Colonic mucosa (tissue), 4 donors: ENCODE results near the gene C17orf67. TPM values are rescaled to one million over a fixed set of nuclear protein-coding genes. Genes with fewer than 3 reads are reported as not detected.

ENCODE experiments used
- DNase-seq: peaks from one replicate; pipeline ENCODE4 v3.0.0-alpha.2; 2020
- H3K27ac ChIP-seq: fragments of 200-600 bp; one replicate; pipeline ENCODE4 v1.8.0; 2021
- H3K27me3 ChIP-seq: fragments of 200-600 bp; one replicate; pipeline ENCODE4 v1.8.0; 2021
- H3K36me3 ChIP-seq: fragments of 200-600 bp; one replicate; pipeline ENCODE4 v1.8.0; 2021
- H3K4me1 ChIP-seq: fragments of 200-600 bp; one replicate; pipeline ENCODE4 v1.8.0; 2021; ENCODE audit warnings: mild to moderate bottlenecking
- H3K4me3 ChIP-seq: fragments of 200-600 bp; one replicate; pipeline ENCODE4 v1.8.0; 2021
- H3K9ac ChIP-seq, 2 donors: one replicate each; pipeline ENCODE4 v1.7.0; 2013; ENCODE audit warnings: control low read depth in 2 of 2, low read depth in 2 of 2, low read length in 2 of 2
- H3K9me3 ChIP-seq: fragments of 200-600 bp; one replicate; pipeline ENCODE4 v1.8.0; 2021
- CTCF ChIP-seq: fragments of 200-600 bp; IDR thresholded peaks from one replicate; pipeline ENCODE4 v1.8.0; 2022; ENCODE audit warnings: antibody characterized with exemption, mild to moderate bottlenecking
- intact Hi-C: fragments of 100-400 bp; cut with DNase I; formaldehyde crosslinking; loops from one replicate; pipeline ENCODE4 v1.14.1; 2022
- total RNA-seq, 2 donors: library from RNA; stranded (reverse); fragmentation: NEBNext Ultra II Directional in 1 of 2; extraction: Animal tissue kit (Norgen Biotek cat#: 25700) in 1 of 2; gene quantifications; one replicate each; pipeline ENCODE4 v1.2.1, GENCODE V29; 2021
- donor health status: healthy.
- donor health status: DM: no; HTN: no; CAD: no.
- donor health status: DM: no; HTN: no; CAD: no.

C17orf67 gene
- total RNA-seq, 2 donors from 2014 or later: 1.4 to 1.7 TPM

GRCh38 chr17:56847106-56847505, 13.4 kb upstream of the C17orf67 start:
- intact Hi-C loops: no loop called here
- no peaks in the 10 kb centered on the region for H3K4me1 ChIP-seq
- no peak overlapping the region for H3K27ac ChIP-seq
- H3K36me3 ChIP-seq: no peaks in the 10 kb centered on the region
- DNase-seq: no peak
- H3K9ac ChIP-seq: no peak overlapping the region
- no peak for TF ChIP-seq CTCF
- no peaks in the 10 kb centered on the region for H3K9me3 ChIP-seq
- H3K4me3 ChIP-seq: no peak overlapping the region
- H3K27me3 ChIP-seq: no peaks in the 10 kb centered on the region

- no peaks in the 10 kb centered on the region for H3K4me1 ChIP-seq
- H3K4me3 ChIP-seq: no peak overlapping the region
- no peaks in the 10 kb centered on the region for H3K27me3 ChIP-seq
- DNase-seq: no peak
- no peak for TF ChIP-seq CTCF
- intact Hi-C loops: no loop called here
- no peak overlapping the region for H3K9ac ChIP-seq
- H3K27ac ChIP-seq: no peak overlapping the region
- no peaks in the 10 kb centered on the region for H3K9me3 ChIP-seq
- no peaks in the 10 kb centered on the region for H3K36me3 ChIP-seq
Measured at GRCh38 chr17:56845934-56846333, 12.2 kb upstream of the C17orf67 start.

- DNase-seq: no peak
- Histone ChIP-seq H3K27me3 (no peaks in the 10 kb centered on the region), H3K9me3 (no peaks in the 10 kb centered on the region), H3K4me1 (no peaks in the 10 kb centered on the region), H3K9ac (no peak overlapping the region), H3K36me3 (no peaks in the 10 kb centered on the region), H3K27ac (no peak overlapping the region), H3K4me3 (no peak overlapping the region)
- TF ChIP-seq CTCF: no peak
- intact Hi-C loops: no loop called here
Measured at GRCh38 chr17:56842577-56842976, 8.9 kb upstream of the C17orf67 start.

DNA sequence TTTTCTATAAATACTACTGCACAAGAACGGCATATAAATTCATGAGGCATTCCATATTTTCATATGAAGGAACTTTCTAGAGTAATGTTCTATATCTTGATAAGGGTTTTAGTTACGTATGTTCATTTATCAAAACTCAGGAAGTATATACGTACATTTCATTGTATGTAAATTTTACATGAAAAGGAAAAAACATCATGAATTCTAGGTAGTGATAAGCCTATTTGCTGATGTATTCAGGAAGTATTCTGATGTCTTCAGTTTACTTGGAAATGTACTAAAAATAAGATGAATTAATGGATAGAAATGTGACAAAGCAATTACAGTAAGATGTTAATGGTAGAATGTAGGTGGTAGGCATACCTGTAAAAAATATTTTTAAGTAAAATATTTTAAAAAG, 5.0 kb upstream of the C17orf67 start:
- no peak overlapping the region for H3K4me3 ChIP-seq

DNA sequence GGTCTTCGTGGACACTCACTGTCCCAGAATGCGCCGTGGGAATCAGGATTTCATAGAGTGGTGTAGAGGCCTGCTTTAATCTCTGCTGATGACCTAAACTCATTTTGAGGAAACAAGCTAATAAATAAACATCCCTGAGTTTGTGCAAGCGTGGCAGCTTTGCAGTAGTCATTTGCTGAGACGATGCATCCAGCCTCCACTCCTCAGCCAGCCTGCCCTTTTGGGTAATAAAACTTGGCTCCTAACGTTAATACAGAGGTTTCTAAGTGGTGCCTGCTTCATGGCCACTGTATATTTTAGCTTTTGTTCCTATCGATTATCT, 1.5 kb upstream of the C17orf67 start:
- DNase-seq: no peak
- TF ChIP-seq CTCF: no peak
- Histone ChIP-seq H3K36me3 (no peaks in the 10 kb centered on the region), H3K9ac (peak overlapping the region in 1 of 2 donors; percentile 77), H3K4me1 (peaks cover 9% of the 10 kb centered on the region), H3K4me3 (peak overlapping the region; percentile 87), H3K27ac (peak overlapping the region; percentile 84), H3K27me3 (no peaks in the 10 kb centered on the region), H3K9me3 (no peaks in the 10 kb centered on the region)
- intact Hi-C loops: no loop called here

More for the DNA sequence above, 5.0 kb upstream of the C17orf67 start:
- H3K36me3 ChIP-seq: no peaks in the 10 kb centered on the region
- peaks cover 9% of the 10 kb centered on the region for H3K4me1 ChIP-seq
- no peaks in the 10 kb centered on the region for H3K9me3 ChIP-seq
- no peak overlapping the region for H3K27ac ChIP-seq
- no peak overlapping the region for H3K9ac ChIP-seq
- no peak for TF ChIP-seq CTCF
- DNase-seq: no peak
- H3K27me3 ChIP-seq: no peaks in the 10 kb centered on the region
- intact Hi-C loops: no loop called here
